PC-9 (cell line): ENCODE results near the gene KMT2D. TPM values are rescaled to one million over a fixed set of nuclear protein-coding genes. Genes with fewer than 3 reads are reported as not detected.

Experiments used
- BruUV-seq: library from RNA; stranded (reverse); fragments of 400-500 nt; replicated peaks from 2 replicates; lab custom pipeline; 2021; lab: Mats Ljungman, UMichigan
- CTCF ChIA-PET: fragments of 300-600 bp; sonication (Branson Sonifier 250); formaldehyde crosslinking; loops from one replicate; lab custom pipeline; 2022; ENCODE audit warnings: antibody characterized with exemption; lab: Charles Lee
- POLR2A ChIA-PET: fragments of 300-600 bp; sonication (Branson Sonifier 250); formaldehyde crosslinking; loops from one replicate; lab custom pipeline; 2022; ENCODE audit warnings: antibody characterized with exemption; ENCODE audit not compliant: unreplicated experiment; lab: Charles Lee
- DNase-seq, 2 experiments: peaks; one replicate each; pipeline versions ENCODE4 v3.0.0 to v3.0.0-alpha.2; 2015 to 2022; ENCODE audit warnings: mixed read lengths in 1 of 2
- H2AFZ ChIP-seq: fragments of 200-600 bp; sonication (generic); 2 replicates; pipeline ENCODE4 v1.8.1; 2017; ENCODE audit warnings: antibody characterized with exemption
- H3F3A ChIP-seq: fragments of 200-600 bp; sonication (generic); 2 replicates; pipeline ENCODE4 v1.8.1; 2017; ENCODE audit warnings: antibody characterized with exemption, mild to moderate bottlenecking, low read depth; ENCODE audit not compliant: insufficient read depth
- H3K27ac ChIP-seq: fragments of 200-600 bp; sonication (generic); 2 replicates; pipeline ENCODE4 v1.6.1; 2016; ENCODE audit warnings: mixed run types
- H3K27me3 ChIP-seq: fragments of 200-600 bp; sonication (generic); 2 replicates; pipeline ENCODE4 v1.6.1; 2016; ENCODE audit warnings: low read depth, mixed run types; ENCODE audit not compliant: insufficient read depth
- H3K36me3 ChIP-seq: fragments of 200-600 bp; sonication (generic); 2 replicates; pipeline ENCODE4 v1.6.1; 2016; ENCODE audit warnings: low read depth, mixed run types
- H3K4me1 ChIP-seq: fragments of 200-600 bp; sonication (generic); replicated peaks from 2 replicates; pipeline ENCODE4 v1.6.1; 2016; ENCODE audit warnings: mixed run types; ENCODE audit not compliant: insufficient read depth
- H3K4me2 ChIP-seq: fragments of 200-600 bp; sonication (generic); 2 replicates; pipeline ENCODE4 v1.6.1; 2017; ENCODE audit warnings: mixed run types
- H3K4me3 ChIP-seq: fragments of 200-600 bp; sonication (generic); 2 replicates; pipeline ENCODE4 v1.6.1; 2016; ENCODE audit warnings: mixed run types
- H3K79me2 ChIP-seq: fragments of 200-600 bp; sonication (generic); 2 replicates; pipeline ENCODE4 v1.6.1; 2017; ENCODE audit warnings: low read depth, mixed run types
- H3K9me2 ChIP-seq: fragments of 200-600 bp; sonication (generic); 2 replicates; pipeline ENCODE4 v1.8.1; 2017; ENCODE audit warnings: mild to moderate bottlenecking; ENCODE audit not compliant: insufficient read depth
- H3K9me3 ChIP-seq: fragments of 200-600 bp; sonication (generic); 2 replicates; pipeline ENCODE4 v1.8.1; 2016; ENCODE audit warnings: low read depth; ENCODE audit not compliant: insufficient read depth
- H4K20me1 ChIP-seq: fragments of 200-600 bp; sonication (generic); 2 replicates; pipeline ENCODE4 v1.8.1; 2017; ENCODE audit not compliant: insufficient read depth
- EZH2 ChIP-seq: fragments of 200-600 bp; sonication (generic); IDR thresholded peaks from 2 replicates; pipeline ENCODE4 v1.8.0; 2017; ENCODE audit warnings: antibody characterized with exemption, low read depth
- intact Hi-C: fragments of 100-400 bp; cut with micrococcal nuclease; formaldehyde crosslinking; loops from one replicate; pipeline ENCODE4 v1.10.0; 2022; ENCODE audit not compliant: unreplicated experiment
- total RNA-seq: library from RNA; stranded (reverse); gene quantifications from 2 replicates; pipeline ENCODE4 v1.2.3, GENCODE V29; 2021
- TF ChIP-seq, protein P1 (sequence below): fragments of 200-600 bp; sonication (generic); conservative IDR thresholded peaks from 2 replicates; pipeline ENCODE4 v1.6.1; 2017; ENCODE audit warnings: mixed run types, antibody characterized with exemption, mild to moderate bottlenecking, moderate library complexity

Gene KMT2D
- total RNA-seq, 1 experiment from 2014 or later: 94.0 TPM

DNA sequence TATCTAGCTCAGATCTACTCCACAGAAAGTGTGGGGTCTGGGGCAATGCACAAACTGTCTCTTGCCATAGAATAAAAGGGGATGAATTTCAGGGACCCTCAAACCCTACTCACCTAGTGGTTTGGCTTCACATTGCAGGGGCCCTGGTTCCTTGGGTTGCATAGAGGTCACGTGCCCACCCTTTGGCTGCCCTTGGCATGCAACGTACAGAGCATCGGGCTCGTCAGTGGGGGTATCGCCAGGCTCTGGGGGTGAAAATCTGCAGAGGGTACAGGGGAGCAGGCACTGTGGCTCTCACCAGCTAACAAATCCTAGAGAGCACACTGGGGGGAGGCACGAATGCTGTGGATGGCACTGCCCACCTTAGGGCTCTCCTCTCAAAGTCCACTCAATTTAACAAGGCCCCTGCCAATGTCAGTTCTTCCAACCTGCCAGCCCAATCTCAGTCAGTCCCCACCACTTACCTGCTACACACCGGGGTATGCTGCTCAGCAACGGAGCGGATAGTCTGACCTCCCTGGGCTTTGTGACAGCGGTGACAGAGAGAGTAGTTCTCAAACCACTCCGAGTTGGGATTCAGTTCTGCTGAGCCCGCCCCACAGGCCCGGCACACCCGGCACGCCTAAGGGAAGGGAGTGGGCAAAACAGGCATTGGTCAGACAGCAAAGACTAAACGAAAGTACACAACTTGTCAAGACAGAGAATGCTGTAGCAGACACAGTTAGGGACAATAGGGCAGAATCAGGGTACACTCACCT is 8.0 kb downstream of the KMT2D start:
- ChIA-PET CTCF (no interaction called here), POLR2A (no interaction called here)
- no peaks in the 10 kb centered on the region for H3K9me2 ChIP-seq
- peaks cover 33% of the 10 kb centered on the region for H3K79me2 ChIP-seq
- peaks cover 47% of the 10 kb centered on the region for H4K20me1 ChIP-seq
- no peaks in the 10 kb centered on the region for H3K27me3 ChIP-seq
- peaks cover 25% of the 10 kb centered on the region for H3K36me3 ChIP-seq
- H3K4me3 ChIP-seq: no peak overlapping the region
- H3K27ac ChIP-seq: no peak overlapping the region
- no peak for TF ChIP-seq EZH2
- TF ChIP-seq, protein P1, sequence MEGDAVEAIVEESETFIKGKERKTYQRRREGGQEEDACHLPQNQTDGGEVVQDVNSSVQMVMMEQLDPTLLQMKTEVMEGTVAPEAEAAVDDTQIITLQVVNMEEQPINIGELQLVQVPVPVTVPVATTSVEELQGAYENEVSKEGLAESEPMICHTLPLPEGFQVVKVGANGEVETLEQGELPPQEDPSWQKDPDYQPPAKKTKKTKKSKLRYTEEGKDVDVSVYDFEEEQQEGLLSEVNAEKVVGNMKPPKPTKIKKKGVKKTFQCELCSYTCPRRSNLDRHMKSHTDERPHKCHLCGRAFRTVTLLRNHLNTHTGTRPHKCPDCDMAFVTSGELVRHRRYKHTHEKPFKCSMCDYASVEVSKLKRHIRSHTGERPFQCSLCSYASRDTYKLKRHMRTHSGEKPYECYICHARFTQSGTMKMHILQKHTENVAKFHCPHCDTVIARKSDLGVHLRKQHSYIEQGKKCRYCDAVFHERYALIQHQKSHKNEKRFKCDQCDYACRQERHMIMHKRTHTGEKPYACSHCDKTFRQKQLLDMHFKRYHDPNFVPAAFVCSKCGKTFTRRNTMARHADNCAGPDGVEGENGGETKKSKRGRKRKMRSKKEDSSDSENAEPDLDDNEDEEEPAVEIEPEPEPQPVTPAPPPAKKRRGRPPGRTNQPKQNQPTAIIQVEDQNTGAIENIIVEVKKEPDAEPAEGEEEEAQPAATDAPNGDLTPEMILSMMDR: no peak
- H3K9me3 ChIP-seq: no peaks in the 10 kb centered on the region
- no peak overlapping the region for H2AFZ ChIP-seq
- no peak overlapping the region for H3K4me2 ChIP-seq
- no peak for DNase-seq
- peaks cover 16% of the 10 kb centered on the region for H3K4me1 ChIP-seq
- intact Hi-C loops: no loop called here
- no TSS peak for BruUV-seq
- H3F3A ChIP-seq: no peaks in the 10 kb centered on the region

DNA sequence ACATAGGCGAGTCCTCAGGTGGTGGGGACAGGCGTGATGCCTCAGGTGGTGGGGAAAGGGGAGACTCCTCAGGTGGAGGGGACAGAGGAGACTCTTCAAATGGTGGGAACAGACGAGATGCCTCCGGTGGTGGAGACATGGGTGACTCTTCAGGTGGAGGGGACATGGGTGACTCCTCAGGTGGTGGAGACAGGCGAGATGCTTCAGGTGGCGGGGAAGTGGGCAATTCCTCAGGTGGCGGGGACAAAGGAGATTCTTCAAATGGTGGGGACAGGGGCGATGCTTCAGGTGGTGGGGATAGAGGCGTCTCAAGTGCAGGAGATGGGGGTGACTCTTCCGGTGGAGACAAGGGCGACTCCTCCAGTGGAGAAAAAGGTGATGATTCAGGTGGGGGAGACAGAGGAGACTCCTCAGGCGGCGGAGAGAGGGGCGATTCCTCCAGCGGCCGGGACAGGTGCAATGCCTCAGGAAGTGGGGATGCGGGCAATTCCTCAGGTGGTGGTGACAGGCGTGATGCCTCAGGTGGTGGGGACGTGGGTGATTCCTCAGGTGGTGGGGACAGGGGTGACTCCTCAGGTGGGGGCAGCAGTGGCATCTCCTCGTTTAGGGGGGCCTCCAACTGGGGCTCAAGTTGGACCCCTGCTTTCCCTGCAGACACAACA is 8.7 kb downstream of the KMT2D start:
- intact Hi-C loops: no loop called here
- BruUV-seq: no TSS peak
- no peak overlapping the region for H3K27ac ChIP-seq
- H3K4me2 ChIP-seq: no peak overlapping the region
- H3K79me2 ChIP-seq: peaks cover 26% of the 10 kb centered on the region
- no peak overlapping the region for H2AFZ ChIP-seq
- TF ChIP-seq, protein P1: no peak
- TF ChIP-seq EZH2: no peak
- peaks cover 8% of the 10 kb centered on the region for H3K4me1 ChIP-seq
- H3K4me3 ChIP-seq: no peak overlapping the region
- peaks cover 25% of the 10 kb centered on the region for H3K36me3 ChIP-seq
- no peaks in the 10 kb centered on the region for H3F3A ChIP-seq
- CTCF ChIA-PET: no interaction called here
- POLR2A ChIA-PET: no interaction called here
- peaks cover 40% of the 10 kb centered on the region for H4K20me1 ChIP-seq
- no peak for DNase-seq
- H3K9me2 ChIP-seq: no peaks in the 10 kb centered on the region
- no peaks in the 10 kb centered on the region for H3K27me3 ChIP-seq
- no peaks in the 10 kb centered on the region for H3K9me3 ChIP-seq

DNA sequence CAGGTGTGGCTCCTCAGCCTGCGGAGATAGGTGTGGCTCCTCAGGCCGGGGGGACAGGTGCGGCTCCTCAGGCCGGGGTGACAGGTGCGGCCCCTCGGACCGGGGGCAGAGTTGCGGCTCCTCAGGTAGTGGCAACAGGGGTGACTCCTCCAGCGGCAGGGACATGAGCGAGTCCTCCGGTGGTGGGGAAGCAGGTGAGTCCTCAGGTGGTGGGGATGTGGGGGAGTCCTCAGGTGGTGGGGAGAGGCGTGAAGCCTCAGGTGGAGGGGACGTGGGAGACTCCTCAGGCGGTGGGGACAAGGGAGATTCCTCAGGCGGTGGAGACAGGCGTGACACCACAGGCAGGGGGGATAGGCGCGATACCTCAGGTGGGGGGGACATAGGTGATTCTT is 9.2 kb downstream of the KMT2D start:
- H3K4me2 ChIP-seq: no peak overlapping the region
- peaks cover 25% of the 10 kb centered on the region for H3K36me3 ChIP-seq
- ChIA-PET POLR2A (no interaction called here), CTCF (no interaction called here)
- no peak overlapping the region for H2AFZ ChIP-seq
- no peaks in the 10 kb centered on the region for H3F3A ChIP-seq
- no peaks in the 10 kb centered on the region for H3K9me3 ChIP-seq
- no peaks in the 10 kb centered on the region for H3K9me2 ChIP-seq
- H4K20me1 ChIP-seq: peaks cover 35% of the 10 kb centered on the region
- no peak overlapping the region for H3K27ac ChIP-seq
- H3K27me3 ChIP-seq: no peaks in the 10 kb centered on the region
- no peak overlapping the region for H3K4me3 ChIP-seq
- intact Hi-C loops: no loop called here
- BruUV-seq: no TSS peak
- TF ChIP-seq, protein P1: no peak
- no peak for TF ChIP-seq EZH2
- peaks cover 3% of the 10 kb centered on the region for H3K4me1 ChIP-seq
- no peak for DNase-seq
- peaks cover 21% of the 10 kb centered on the region for H3K79me2 ChIP-seq
